NCI-H2107 treated with DMSO at 0.1 percent for 48 hours (cell line): ENCODE measurements around the gene TEX35.

ENCODE experiments used
- DNase-seq: peaks from one replicate; lab custom pipeline; 2025; ENCODE audit not compliant: unreplicated experiment; lab: John Stamatoyannopoulos, UW

TEX35 gene

DNA sequence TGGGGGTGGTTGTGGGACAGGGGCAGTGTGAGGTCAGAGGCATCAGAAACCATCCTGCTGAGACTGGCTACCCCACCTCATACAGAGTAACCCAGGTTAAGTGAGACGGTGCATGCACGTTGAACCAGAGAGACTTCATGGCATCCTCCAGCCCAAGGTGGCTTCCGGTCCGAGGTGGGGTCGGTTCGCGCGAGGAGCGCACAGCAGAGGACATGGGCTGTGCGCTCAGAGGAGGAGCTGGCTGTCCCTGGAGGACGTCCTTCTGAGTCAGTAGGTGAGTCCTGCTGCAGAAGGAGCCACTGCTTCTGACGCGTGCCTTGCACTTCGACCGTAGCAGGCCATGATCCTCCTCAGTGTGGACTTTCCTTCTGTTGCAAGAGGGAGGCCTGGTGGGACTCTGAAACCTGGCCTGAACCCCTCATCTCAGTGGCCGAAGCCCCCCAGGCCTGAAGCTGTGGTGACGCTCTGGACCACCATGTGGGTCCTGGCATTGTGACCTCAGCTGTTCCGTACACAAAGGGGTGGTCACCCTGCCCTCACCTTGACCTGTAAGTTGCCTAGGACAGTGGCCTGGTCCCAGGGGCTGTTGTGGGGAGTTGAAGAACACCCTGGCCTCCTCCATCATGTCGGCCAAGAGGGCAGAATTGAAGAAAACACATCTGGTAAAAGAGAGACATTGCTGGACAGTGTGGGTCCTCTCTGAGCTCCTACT lies at the start of gene TEX35:
Gene TEX35 (plus strand): TSS at position 544 of the 712 bp plus-strand sequence. CDS start 80 bp downstream, at position 624.
- DNase-seq, result no peak

DNA sequence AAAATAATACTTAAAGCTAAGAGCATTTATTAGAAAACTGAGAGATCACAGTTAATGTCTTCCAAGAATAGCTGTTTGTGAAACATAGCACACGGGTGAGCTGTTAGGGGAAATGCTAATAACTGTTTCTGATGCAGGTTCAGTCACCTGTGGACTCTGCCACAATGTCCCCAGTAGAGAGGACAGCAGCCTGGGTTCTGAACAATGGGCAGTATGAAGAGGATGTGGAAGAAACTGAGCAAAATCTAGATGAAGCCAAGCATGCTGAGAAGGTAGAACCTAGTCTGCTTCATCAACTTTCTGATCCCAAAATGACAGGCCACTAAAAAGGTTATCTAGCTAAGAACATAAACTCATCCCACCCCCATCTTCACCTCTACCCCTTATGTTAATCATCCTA lies 48.8 kb upstream of the TEX35 start:
- DNase-seq, result no peak

DNA sequence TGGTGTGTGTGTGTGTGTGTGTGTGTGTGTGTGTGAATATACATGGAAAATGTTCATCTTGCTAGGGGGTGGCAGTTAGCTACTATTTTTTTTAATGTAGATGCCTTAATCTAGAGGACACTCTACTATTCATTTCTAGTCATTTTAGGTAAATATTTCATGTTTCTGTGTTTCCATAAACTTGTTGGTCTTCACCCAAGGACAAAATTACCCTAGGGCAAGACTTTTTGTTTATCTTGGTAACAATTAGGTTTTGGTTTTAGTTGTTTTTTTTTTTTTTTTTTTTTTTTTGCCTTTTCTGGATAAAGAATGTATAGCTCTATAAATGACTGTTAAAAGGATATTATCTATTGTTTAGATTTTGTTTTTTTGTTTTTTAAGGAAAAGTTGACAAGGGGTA lies 48.3 kb upstream of the TEX35 start:
- DNase-seq, result no peak

DNA sequence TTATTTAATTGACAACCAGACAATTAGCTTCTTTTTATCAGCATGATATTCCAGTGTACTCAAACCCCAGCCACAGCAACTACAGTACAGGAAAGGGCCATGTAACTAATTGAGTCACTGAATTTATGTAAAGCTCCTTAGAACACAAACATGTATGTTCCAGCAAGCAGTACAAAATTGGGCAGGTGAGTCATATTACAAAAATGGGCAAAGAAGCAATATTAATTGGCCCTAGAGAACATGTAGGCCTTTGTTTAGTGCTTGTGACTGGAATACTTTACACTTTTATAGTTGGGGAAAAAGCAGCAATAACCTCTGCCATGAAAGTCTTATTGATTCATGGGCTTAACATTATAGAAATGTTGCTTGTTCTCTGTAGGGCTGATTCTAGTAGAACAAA lies 47.9 kb upstream of the TEX35 start:
- no peak for DNase-seq

DNA sequence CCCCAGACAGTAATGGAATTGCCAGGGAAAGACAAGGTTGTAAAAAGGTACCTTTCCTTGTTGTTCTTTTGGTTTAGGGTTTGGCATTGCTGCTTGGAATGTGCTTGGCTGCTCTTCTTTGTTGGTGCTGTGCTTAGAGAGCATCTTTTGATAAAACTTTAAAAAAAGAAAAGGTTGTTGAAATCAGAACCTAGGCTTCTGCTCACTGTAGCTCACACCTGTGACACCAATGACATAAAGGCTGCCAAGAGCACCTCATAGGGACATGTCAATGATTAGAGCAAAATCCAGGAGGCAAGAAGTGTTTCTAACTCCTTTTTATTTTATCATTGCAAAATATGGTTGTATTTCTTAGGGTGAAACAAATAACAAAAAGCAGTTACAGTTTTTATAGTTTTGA lies 45.1 kb upstream of the TEX35 start:
- no peak for DNase-seq

DNA sequence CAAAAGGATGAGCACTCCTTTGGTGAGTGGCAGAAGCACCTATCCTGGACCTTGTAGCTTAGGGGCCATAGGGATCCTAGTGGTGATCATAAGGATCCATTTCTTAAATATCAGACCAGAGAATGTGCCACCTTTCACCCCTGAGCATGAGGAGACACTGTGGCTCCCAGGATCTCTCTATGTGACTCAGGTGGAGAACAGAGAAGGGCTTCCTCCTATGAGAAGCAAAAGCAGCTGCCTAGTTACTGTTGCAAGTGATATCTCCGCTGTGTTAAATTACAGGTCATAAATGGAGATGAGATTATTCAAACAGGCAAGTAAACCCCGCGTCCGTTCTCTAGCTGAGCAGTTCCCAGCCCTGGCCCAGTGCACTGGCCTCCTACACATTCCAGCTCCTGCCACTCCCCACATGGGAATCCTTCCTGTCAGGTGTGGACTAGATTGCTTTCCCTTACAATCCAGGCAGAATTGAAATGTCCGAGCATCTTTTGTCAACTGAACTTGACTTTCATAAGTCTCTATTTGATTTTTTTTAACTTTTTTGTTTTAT lies 42.4 kb upstream of the TEX35 start:
- DNase-seq, result no peak

DNA sequence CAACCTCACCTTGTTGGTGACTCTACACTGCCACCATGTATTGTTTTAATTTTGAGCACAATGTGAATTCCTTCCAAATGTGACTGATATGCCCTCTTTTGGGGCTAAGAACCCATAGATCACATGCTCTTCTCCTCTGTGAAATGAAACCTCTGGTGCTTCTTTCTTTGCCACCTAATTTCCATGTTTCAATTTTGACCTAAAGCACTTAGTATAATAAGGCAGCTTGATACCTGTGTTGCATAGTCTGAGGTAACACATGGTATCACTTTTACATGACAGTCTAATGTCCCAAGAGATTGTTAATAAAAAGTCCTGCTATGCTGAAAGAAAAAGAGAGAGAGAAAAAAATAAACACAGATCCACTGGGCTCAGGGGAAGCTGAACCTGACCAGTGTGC lies 40.4 kb upstream of the TEX35 start:
- DNase-seq, result no peak

DNA sequence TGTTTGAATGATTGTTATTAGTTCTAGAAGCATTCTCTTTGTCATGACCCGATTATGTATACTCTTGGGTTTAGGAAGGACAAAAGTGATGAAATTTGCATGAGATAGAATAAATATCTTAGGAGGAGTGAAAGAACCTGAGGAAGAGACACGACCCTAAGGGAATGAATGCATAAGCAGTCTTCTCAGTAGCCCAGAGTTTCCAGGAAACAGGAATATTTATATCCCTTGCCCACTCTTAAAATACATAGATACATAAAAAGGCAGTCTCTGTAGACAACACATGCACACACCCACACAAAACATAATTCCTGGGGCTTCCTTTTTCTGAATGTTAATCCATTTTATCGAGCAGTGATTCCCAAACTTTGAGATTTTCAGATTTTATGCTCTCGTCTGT lies 35.5 kb upstream of the TEX35 start:
- no peak for DNase-seq

DNA sequence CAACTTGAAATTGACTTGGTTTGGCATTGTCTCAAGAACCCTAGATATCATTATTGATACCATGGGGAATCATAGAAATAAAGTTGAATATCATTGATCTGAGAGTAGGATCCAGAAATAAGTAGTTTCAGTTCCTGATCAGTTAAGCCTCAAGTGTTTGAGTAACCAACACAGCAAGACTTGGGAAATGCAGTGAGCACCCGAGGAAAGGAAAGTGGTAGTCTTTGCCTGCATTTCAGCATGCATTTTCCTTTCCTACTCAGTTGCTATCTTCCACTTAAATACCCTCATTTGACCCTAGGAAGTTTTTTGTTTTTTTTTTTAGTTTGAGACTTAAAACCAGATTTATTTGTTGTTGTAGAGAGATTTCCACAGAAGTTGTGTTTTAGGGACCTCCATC lies 35.1 kb upstream of the TEX35 start:
- no peak for DNase-seq

DNA sequence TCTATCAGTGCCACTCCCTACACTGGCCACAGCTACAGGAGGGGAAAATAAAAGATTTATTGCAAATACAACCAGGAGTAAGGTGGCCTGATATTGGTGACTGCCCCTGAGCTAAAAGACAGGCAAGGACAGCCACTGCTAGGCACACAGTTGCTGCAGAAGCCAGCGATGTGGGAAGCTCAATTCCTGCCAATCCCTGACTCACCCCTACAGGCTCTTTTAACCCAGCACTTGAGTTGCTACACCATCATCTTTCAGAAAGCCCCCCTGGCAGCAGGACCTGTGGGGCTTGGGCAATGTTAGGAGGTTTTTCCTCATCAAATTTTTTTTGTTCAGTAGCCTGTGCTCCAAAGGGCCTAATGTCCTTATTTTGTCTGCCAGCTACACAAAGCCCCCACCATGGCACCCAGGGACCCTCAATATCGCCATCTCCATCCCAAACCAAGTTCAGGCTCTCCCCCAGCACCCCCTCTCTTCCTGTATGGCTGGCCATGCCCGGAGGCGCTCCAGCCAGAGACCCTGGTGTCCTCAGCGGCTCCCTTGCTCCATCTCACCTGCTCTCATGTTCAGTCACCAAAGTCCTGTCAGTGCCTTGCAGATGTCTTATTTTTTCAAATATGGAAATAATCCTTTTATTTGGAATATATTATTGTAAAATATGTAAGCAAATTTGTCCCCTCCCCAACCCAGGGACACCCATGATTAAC lies 29.5 kb upstream of the TEX35 start:
- no peak for DNase-seq

DNA sequence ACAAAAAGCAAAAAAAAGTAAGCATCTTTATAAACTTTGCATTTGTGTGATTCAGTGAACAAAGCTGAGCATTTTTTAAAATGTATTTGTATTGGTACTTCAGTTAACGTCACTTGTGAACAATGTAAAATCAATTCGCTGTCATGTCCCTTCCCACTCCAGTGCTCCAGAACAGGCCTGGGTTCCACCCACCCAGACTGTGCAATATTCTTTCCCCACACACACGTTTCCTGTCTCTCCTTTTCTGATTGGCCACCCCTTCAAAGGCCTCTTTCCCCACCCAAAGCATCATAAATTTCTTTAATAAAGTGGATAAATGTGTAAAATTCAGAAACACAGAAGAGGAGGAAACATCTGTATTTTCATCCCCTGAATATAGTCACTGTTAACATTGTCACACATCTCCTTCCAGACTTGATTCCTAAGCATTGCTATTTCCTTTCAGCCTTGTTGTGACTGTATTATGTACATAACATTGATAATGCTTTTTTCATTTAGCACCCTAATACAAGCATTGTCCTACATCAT lies 28.1 kb upstream of the TEX35 start:
- no peak for DNase-seq

DNA sequence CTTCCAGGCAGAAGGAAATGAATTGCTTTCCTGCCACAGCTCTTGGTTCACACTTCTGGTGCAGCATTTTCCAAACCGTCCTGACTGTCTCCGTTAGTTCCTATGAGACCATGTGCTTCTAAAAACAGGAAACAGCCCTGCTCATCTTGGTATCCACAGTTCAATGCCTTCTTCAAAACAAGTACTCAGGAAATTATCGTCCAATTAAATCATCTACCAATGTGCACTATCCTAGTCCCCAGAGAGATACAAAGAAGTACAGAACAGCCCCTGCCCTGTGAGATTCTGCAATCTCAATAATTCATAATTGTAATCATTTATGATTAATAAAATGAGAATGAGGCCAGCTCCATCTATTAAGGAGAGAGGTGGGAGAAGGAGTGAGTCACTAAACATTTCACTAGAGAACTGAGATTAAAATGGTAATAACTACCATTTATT lies 27.3 kb upstream of the TEX35 start:
- no peak for DNase-seq

DNA sequence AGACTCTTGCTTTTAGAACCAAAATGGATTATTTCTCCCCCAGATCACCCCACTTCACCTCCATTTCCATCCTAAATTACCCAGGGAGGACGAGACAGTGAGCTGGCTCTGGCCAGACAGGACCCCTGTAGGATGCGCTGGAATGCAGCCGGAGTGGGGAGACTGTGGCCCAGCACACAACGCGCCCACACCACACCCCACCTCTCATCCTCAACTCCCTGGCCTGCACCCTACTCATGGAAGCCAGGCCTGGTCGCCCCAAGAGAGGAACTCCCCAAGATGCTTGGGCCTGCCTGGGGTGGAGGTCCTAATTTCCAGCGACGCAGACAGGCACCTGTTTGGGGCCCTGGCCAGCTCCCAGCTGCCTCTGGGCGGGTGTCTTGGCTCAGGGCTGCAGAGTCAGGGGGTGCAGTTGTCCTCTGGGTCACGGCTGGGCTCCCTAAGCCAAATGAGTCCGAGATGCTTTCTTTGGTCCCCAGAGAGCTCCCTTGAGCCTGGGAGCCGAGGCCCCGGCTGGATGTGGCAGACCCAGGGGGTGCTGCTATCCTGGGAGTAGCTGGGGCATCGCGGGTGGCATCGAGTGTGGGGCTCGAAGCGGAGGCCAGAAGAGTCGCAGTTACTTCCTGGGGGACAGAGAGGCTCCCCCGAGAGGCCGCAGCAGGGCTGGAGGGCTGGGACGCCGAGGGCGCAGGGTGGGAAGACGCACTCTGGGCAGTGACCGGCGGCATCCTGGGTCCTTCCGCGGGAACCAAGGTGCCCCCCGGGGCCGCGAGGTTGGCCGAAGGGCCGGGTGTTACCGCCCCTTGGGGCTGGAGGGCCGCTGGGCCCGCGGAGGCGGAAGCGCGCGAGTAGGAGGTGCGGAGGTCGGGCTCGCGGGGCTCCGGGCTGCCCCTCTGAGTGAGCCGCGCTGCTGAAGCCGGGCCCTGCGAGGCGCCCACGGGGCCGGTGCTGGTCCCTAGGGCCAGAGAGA lies 26.5 kb upstream of the TEX35 start:
- no peak for DNase-seq

DNA sequence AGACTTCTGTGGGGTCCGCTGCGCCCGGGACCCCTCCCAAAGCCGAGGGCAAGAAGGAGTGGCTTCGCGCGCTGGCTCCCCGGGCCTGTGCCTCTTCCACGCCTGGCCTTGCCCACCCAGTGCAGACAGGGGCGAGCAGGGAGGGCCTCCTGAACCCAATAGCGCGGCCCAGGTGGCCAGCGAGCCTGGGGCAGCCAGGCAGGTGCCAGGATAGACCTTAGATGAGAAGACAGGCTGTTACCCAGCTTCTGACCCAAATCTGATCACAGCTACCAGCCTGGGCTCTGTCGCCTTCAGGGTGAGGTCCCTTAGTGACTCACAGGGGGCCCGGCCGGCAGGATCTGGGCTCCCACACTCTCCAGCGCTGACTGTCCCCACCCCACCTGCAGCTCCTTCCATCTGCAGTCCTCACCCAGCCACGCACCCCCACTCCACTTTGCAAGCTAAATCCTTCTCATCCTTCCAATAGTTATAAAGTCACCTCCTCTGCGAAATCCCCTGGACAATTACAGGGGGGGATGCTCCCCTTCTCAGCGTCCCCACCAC lies 25.8 kb upstream of the TEX35 start:
- no peak for DNase-seq

DNA sequence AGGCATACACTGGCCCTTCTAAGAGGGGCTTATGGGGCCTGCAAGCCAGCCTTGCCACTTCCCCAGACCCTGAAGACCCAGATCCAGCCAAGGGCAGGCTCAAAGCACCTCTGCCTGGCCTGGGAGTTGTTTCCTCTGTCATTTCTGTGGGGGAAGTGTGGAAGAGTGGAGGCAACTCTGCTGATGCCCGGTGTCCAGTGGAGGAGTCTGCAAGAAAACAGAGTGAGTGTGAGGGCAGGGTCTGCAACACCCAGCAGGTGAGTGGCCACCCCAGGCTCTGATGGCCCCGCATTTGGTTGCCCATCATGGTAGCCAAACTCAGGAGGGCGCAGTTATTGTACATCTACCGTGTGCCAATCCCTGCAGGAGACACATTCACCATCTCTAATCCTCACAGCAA lies 24.5 kb upstream of the TEX35 start:
- no peak for DNase-seq

DNA sequence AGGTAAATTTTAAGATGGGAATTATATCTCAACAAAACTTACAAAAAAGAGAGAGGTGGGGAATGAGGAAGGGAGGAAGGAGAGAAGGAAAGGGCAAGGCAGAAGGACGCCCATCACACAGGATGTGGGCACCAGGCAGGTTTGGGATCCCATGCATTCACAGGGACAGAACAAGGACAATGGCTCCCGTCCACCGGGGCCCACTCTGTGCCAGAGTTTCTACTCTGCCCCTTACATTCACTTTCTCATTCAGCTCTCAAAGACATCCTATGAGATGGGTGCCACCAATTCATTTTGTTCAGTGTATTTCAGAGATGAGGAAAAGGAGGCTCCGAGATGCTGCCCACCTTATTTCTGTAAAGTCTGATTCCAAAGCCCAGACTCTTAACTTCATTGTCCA lies 23.5 kb upstream of the TEX35 start:
- no peak for DNase-seq

DNA sequence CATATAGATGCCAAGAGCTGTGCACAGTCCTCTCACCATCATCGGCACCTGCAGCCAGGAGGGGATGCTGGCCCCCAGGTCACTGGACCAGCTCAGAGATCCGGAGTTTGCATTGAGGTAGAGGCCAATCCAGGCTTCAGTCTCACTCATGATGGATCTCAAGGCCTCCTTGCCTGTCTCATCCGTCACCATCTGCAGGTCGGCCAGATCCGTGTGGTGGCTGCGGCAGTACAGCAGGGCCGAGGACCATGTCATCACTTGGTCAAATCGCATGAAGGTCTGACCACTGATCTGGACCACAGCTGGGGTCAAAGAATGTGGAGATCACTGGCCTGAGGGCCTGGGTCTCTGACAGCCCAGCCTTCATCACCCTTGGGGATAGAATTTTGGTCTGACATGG lies 22.8 kb upstream of the TEX35 start:
- no peak for DNase-seq

DNA sequence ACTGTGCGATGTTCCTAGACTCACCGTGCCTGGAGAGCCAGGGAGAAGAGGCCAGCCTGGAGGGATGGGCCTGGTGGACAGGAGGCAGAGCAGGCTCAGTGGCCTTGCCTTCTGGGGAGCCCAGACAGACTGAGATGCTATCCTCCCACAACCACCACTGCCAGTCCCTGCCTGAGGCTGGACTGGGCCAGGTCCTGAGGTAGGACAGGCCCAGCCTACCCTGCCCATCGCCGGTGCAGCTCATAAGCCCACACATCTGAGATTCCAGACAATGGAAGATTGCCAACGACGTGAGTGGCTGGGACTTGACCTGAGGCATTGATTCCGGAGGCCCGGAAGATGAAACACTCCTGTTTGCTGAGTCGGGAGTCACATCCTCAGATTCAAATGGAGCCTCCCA lies 21.9 kb upstream of the TEX35 start:
- no peak for DNase-seq

DNA sequence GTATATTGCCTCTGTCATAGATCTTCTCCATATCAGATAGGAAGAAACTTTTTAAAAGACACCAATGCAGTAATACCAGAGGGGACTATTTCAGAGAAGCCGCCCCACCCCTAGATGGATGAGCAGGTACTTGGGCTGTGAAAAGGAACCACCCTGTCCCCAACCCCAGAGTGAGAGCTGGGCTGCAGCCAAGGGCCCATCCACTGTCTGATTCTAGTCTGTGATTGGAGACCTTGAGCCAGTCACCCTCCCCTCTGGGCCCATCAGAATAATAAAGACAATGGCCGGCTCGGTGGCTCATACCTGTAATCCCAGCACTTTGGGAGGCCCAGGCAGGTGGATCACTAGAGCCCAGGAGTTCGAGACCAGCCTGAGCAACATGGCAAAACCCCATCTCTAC lies 21.2 kb upstream of the TEX35 start:
- no peak for DNase-seq

DNA sequence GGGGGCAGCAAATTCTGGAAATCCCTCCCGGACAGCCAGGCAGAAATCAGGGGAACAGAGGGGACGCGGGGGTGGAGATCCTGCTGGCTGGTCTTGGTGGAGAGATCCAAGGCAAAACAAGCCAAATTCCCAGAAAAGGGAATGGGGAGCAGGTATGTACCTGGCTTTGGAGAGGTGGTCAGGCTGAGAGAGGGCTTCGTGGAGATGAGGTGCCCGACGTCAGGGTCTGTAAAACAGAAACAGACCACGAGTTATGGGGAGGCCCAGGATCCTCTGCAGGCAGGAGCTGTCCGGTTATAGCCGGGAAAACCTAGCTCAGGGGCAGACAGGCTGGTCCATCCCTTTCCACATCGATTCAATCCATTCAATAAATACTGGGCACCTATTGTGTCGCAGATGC lies 20.6 kb upstream of the TEX35 start:
- no peak for DNase-seq

DNA sequence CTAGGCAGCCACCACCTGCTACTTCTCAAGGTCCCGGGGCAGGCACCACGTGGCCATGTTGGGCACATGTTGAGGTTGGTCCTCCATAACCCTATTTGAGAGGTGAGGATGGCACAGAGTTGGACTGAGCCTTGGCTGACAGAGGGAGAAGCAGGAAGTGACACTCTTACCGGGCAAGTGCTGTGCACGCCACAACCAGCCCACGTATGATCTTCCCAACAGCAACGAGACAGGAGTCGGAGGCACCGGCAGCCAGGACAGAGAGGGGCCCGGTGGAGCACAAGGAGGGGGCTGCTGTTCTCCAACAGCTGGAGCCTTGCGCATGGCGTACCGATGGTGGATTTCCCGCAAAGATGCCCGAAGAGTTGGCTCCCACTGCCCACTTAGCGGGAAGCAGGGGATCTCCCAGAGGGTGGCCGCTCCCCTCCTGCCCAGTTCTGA lies 19.6 kb upstream of the TEX35 start:
- no peak for DNase-seq
